Measurements from ENCODE around the gene ANKFN1.

Gene ANKFN1

DNA sequence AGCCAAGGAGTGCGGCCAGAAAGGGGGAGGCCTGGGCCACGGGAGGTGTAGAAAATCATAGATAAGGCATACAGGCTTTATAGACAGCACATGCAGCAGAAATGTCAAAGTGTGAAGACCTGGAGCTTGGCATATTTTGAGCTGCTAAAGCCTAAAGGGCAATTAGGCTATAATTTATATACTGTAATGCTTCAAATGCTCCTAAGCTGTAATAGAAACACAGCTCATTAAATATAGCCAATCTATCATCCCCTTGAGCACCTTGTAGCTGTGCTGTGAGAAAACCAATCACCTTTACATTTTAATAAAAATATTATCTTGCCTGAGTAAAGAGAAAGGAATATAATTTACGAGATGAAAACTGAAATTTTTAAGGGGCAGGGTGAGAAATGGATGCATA lies 342.3 kb downstream of the ANKFN1 start:
- H2AFZ ChIP-seq (ENCODE audit: low read depth, low read length, severe bottlenecking) = no peak overlapping the region
- H3K9me3 ChIP-seq (ENCODE audit: insufficient read depth, low read length) = no peaks in the 10 kb centered on the region
- H3F3A ChIP-seq (ENCODE audit: insufficient read depth) = no peaks in the 10 kb centered on the region
- H4K20me1 ChIP-seq (ENCODE audit: low read depth, low read length) = no peaks in the 10 kb centered on the region
- no peaks in the 10 kb centered on the region for H3K79me2 ChIP-seq (ENCODE audit: insufficient read depth, low read length)
- no peaks in the 10 kb centered on the region for H3K27me3 ChIP-seq (ENCODE audit: low read length)
- H3K9me2 ChIP-seq (replicated peaks; ENCODE audit: insufficient read depth, low read length) = no peaks in the 10 kb centered on the region
- H3K4me2 ChIP-seq (ENCODE audit: low read depth, low read length, poor library complexity, severe bottlenecking) = no peak overlapping the region
- H3K9ac ChIP-seq (ENCODE audit: low read length) = no peak overlapping the region
- no peaks in the 10 kb centered on the region for H3K36me3 ChIP-seq (ENCODE audit: low read length)
- no peak overlapping the region for H3K27ac ChIP-seq (ENCODE audit: low read depth, low read length)
- TF ChIP-seq, protein P1, sequence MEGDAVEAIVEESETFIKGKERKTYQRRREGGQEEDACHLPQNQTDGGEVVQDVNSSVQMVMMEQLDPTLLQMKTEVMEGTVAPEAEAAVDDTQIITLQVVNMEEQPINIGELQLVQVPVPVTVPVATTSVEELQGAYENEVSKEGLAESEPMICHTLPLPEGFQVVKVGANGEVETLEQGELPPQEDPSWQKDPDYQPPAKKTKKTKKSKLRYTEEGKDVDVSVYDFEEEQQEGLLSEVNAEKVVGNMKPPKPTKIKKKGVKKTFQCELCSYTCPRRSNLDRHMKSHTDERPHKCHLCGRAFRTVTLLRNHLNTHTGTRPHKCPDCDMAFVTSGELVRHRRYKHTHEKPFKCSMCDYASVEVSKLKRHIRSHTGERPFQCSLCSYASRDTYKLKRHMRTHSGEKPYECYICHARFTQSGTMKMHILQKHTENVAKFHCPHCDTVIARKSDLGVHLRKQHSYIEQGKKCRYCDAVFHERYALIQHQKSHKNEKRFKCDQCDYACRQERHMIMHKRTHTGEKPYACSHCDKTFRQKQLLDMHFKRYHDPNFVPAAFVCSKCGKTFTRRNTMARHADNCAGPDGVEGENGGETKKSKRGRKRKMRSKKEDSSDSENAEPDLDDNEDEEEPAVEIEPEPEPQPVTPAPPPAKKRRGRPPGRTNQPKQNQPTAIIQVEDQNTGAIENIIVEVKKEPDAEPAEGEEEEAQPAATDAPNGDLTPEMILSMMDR (IDR thresholded peaks at IDR 0.05; ENCODE audit: insufficient read depth, low read length, poor library complexity, severe bottlenecking) = no peak
- no peak overlapping the region for H3K4me3 ChIP-seq (ENCODE audit: insufficient read depth, low read length, poor library complexity, severe bottlenecking)

DNA sequence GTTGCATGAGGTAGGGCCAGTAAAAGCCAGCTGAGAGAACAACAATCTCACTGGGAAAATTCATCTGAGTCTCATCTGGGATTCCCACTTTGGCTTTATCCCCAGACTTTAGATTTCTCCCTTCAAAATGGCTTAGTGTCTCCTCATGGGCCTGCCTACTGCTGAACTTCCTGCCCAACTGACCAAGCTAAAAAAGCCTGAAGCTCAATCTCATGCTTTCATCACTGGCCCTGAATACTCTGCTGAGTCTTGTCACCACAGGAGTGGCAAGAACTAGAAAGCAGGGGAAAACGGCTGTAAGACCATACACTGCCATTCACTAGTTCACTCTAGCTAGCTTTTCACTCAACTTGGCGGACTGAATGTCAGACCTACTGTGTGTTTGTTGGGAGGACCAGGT lies 343.9 kb downstream of the ANKFN1 start:
- TF ChIP-seq, protein P1 (IDR thresholded peaks at IDR 0.05; ENCODE audit: insufficient read depth, low read length, poor library complexity, severe bottlenecking) = no peak
- TF ChIP-seq EZH2phosphoT487 (conservative IDR thresholded peaks at IDR 0.05; ENCODE audit: low read length) = no peak
- Histone ChIP-seq H3K4me3 (ENCODE audit: insufficient read depth, low read length, poor library complexity, severe bottlenecking) (no peak overlapping the region), H3K36me3 (ENCODE audit: low read length) (no peaks in the 10 kb centered on the region)

DNA sequence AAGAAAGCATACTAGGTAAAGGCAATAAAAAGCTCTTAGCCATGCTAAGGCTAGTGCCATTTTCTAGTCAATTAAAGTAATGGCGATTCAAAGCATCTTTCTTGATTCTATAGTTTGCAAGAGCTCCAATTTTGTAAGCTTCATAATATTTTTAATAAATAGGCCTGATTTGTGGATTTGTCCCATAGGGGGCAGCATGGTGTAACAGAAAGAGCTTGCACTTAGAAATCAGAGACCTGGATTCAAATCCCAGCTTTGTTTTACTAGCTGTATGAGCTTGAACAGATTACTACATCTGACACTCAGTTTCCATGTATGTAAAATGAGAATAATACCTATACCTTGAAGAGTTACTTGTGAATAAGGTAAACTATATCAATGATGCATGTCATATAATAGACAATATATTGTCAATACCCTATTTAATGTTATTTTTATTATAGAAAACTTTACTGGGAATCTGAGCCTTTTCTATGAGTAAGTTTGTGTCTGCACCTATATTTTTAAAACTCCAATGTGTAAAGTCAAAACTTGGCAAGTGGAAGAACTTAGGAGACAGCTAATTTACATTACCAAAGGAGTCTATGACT lies 346.6 kb downstream of the ANKFN1 start:
- H3F3A ChIP-seq (ENCODE audit: insufficient read depth) = no peaks in the 10 kb centered on the region
- TF ChIP-seq, protein P1 (IDR thresholded peaks at IDR 0.05; ENCODE audit: insufficient read depth, low read length, poor library complexity, severe bottlenecking) = peak; percentile 37
- no peak for TF ChIP-seq EZH2phosphoT487 (conservative IDR thresholded peaks at IDR 0.05; ENCODE audit: low read length)
- H3K79me2 ChIP-seq (ENCODE audit: insufficient read depth, low read length) = no peaks in the 10 kb centered on the region
- no peak overlapping the region for H3K4me3 ChIP-seq (ENCODE audit: insufficient read depth, low read length, poor library complexity, severe bottlenecking)
- no peak overlapping the region for H2AFZ ChIP-seq (ENCODE audit: low read depth, low read length, severe bottlenecking)
- no peaks in the 10 kb centered on the region for H3K9me2 ChIP-seq (replicated peaks; ENCODE audit: insufficient read depth, low read length)
- no peaks in the 10 kb centered on the region for H3K36me3 ChIP-seq (ENCODE audit: low read length)
- H4K20me1 ChIP-seq (ENCODE audit: low read depth, low read length) = no peaks in the 10 kb centered on the region
- no peak overlapping the region for H3K9ac ChIP-seq (ENCODE audit: low read length)
- no peaks in the 10 kb centered on the region for H3K9me3 ChIP-seq (ENCODE audit: insufficient read depth, low read length)
- no peak overlapping the region for H3K27ac ChIP-seq (ENCODE audit: low read depth, low read length)
- H3K27me3 ChIP-seq (ENCODE audit: low read length) = no peaks in the 10 kb centered on the region
- H3K4me2 ChIP-seq (ENCODE audit: low read depth, low read length, poor library complexity, severe bottlenecking) = no peak overlapping the region

More for the DNA sequence above, 343.9 kb downstream of the ANKFN1 start:
- no peaks in the 10 kb centered on the region for H3F3A ChIP-seq (ENCODE audit: insufficient read depth)
- no peaks in the 10 kb centered on the region for H3K79me2 ChIP-seq (ENCODE audit: insufficient read depth, low read length)
- no peaks in the 10 kb centered on the region for H3K9me3 ChIP-seq (ENCODE audit: insufficient read depth, low read length)
- H4K20me1 ChIP-seq (ENCODE audit: low read depth, low read length) = no peaks in the 10 kb centered on the region
- no peaks in the 10 kb centered on the region for H3K27me3 ChIP-seq (ENCODE audit: low read length)
- H2AFZ ChIP-seq (ENCODE audit: low read depth, low read length, severe bottlenecking) = no peak overlapping the region
- H3K4me2 ChIP-seq (ENCODE audit: low read depth, low read length, poor library complexity, severe bottlenecking) = no peak overlapping the region
- no peak overlapping the region for H3K9ac ChIP-seq (ENCODE audit: low read length)
- no peaks in the 10 kb centered on the region for H3K9me2 ChIP-seq (replicated peaks; ENCODE audit: insufficient read depth, low read length)
- H3K27ac ChIP-seq (ENCODE audit: low read depth, low read length) = no peak overlapping the region

All from SU-DHL-6 (cell line).